ENCODE results near the gene SPNS2.

SPNS2 gene

DNA sequence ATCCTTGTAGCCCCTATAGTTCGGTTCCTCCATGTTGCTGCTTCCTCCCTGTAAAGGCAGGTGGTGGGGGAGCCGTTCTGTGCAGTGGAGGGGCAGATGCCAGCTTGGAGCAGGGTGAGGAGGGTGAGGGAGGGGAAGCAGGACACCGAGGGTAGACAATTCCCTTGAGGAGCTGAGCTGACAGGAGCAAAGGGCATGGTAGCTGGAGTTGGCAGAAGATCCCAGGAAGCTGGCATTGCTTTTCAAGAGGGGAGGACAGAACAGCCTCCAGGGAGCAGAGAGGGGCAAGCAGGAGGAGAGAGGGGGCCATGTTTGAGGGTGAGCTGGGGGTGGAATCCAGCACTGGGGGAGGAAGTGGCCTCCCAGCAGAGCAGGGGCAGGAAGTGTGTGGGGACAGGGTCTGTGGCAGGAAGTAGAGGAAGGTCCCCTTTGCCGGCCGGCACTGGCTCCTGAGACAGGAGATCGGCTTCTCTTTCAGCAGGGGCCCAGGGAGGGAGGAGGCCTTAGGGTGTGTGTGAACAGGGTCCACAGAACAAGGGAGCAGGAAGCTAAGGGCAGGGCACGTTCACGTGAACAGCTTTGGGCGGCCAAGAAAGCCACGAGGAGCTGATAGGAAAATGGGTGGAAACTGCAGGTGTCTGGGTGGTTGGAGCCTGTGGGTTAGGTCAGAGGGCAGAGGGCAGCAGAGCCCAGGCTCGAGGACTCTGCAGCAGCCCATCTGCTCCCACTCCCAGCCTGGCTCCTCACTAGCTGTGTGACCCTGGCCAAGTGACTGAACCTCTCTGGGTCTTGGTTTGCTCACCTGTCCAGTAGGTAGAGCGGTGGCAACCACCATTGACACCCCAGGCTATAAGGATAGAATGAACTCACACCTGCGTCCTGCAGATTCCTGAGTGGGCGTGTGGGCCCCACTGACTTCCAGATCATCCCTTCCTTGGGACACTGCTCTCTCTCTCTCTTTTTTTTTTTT lies 17.5 kb upstream of the SPNS2 start:
- peak; percentile 18 for DNase-seq

DNA sequence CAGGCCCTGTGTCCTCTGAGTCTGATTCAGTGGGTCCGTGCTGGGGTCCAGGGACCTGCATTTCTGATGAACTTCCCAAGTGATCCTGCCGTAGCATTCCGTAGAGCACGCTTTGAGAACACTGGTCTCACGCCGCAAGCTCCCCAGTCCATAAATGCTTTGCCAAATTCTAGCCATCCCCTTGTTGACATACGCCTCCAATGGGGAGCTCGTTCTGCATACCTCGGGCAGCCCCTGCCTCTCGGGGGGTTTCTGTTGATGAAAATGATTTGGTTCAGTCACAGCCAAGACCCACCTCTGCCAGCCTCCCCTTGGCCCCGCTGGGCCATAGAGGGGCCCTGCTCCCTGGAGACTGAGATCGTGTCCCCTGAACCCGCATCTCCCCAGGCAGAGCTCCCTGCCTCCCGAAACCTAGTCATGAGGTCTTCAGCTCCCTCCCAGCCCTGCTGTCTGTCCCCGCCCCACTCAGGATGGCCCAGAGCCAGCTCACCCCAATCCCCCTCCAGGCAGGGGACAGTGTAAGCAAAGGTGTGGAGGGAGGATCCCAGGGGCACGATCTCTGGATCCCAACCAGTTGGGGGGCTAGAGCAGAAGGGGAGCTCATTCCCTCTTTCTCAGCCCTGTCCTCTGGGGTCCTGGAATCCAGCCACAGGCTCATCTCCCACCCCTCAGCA lies 16.2 kb upstream of the SPNS2 start:
- no peak for DNase-seq

DNA sequence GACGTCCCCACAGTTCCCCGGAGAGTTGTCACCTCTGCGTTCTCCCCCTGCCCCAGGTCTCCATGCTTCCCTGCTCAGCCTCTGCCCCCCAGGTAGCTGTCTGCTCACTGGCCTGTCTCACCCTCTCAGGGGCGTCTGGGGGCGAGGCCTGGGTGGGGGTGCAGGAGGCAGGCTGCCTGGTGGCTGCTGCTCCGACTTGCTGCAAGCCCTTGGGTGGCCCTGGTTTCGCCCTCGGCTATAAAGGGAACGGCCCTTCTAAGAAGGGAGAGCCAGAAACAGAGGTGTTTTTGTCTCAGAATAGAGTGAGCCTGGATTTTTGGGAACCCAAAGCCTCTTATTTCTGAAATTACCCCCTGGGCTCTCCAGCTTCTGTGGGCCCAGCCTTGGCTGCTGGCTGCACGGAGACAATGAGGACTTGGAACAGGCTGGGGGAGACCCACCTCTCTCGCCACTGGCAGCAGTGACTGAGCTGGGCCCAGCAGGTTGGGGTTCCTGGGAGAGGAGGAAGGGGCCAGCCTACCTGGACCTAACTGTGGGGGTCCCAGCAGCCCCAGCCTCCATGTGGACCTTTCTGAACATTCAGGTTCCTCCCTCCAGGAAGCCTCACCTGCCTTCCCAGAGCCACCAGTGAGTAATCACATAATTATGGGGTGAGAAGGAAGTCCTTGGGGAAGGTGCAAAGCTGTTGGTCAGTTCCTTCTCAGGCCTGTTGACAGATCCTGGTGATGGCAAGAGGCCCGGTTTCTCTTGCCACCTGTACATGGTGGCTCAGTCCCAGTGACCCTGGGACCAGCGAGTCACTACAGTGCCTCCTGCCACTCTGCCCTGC lies 15.5 kb upstream of the SPNS2 start:
- no peak for DNase-seq

DNA sequence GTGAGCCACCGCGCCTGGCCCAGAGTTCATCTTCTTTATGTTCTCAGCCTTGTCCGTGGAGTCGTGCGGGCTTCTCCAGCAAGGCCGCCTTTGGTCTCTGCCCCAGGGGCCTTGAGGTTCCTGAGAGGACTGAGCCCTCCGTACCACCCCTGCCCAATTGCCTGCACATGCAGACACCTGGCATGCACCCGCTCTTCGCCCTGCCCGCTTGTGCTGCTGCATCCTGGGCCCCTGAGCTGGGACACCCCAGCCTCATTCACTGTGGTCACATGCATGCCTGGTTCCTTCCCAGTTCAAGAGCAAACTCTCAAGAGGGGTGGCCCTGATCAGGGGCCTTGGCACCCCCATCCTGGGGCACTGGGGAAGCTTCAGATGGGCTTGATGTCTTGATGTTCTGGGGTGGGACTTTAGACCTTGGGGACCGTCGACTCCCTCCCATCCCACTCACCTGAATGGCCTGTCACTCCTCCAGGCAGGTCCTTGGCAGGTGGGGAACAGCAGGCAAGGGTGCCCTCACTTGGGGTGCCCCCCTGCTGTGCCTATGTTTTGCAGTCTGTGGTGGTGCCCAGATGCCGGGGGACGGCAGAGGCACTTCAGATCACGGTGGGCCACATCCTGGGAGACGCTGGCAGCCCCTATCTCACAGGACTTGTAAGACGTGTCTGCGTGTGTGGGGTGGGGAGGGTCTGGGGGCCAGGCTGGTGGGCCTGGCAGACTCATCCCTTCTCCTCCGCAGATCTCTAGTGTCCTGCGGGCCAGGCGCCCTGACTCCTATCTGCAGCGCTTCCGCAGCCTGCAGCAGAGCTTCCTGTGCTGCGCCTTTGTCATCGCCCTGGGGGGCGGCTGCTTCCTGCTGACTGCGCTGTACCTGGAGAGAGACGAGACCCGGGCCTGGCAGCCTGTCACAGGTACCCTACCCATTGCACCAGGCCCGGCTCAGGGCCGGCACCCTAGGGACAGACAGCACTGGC lies 12.7 kb upstream of the SPNS2 start:
- DNase-seq, result peak; percentile 36

DNA sequence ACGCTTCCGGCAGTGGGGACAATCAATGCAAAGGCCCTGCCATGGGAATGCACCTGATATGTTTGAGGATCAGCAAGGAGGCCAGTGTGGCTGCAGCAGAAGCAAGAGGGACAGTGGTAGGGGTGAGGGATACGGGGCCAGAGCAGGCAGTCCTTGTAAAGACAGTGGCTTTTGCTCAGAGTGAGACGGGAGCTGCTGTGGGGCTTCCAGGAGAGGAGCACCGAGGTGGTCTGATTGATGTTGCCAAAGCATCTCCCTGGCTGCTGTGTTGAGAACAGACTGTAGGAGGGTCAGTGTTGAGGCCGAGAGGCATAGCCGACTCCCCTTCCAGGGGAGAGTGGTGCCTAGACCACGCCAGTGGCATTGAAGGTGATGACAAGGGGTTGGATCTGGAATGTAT lies 11.4 kb upstream of the SPNS2 start:
- no peak for DNase-seq

DNA sequence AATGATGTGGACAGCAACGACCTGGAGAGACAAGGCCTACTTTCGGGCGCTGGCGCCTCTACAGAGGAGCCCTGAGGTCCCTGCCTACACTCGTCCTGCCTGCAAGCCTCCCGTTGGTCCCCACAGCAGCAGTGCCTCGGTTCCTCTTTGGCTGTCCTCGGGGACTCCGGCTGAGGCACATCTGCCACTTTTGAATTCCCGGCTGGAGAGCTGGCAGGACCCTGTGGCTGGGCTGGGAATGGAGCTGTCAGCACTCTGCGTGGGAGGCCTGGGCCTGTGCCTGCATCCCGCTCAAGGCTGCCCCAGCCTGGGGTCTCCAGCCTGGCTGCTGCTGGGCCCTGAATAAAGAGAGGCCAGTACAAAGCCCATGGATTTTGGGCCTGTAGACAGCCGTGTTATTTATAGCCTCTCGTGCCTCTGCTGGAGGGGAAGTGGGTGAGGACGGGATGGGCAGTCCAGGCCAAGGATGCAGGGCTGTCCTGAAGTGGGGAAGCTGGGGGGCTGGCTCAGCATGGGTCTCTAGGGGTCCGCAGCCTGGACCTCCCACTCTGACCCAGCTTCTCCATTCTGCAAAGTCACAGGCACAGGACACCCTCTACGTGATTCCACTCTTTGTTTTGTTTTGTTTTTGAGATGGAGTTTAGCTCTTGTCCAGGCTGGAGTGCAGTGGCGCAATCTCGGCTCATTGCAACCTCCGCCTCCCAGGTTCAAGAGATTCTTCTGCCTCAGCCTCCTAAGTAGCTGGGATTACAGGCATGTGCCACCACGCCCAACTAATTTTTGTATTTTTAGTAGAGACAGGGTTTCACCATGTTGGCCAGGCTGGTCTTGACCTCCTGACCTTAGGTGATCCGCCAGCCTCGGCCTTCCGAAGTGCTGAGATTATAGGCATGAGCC lies 10.6 kb upstream of the SPNS2 start:
- no peak for DNase-seq

DNA sequence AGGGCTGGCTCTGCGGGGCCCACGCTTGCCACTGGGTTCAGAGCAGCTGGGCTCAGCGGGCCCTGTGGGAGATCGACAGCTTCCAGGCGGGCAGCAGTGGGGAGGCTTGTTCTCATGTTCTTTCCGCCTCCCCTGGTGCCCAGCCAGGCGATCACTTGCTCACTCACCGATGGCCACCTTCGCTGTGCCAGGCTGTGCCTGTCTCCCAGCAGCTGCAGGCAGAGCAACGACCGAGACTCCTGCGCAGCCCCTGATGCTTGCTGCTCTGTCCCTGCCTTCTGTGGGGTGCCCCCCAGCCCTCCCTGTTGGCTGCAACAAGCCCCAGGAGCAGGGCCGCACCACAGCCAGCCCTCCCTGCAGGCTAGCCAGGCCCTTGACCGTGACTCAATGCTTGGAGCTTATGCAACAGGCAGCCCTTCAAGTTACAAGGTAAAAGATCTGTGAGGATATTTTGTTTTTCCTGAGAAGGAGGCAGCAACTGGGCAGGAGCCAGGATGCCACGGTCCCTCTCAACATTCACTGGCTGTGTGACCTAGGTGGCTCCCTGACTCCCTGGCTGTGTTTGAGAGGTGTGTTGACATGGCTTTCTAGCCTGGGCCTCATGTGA lies 9.6 kb upstream of the SPNS2 start:
- DNase-seq, result no peak

DNA sequence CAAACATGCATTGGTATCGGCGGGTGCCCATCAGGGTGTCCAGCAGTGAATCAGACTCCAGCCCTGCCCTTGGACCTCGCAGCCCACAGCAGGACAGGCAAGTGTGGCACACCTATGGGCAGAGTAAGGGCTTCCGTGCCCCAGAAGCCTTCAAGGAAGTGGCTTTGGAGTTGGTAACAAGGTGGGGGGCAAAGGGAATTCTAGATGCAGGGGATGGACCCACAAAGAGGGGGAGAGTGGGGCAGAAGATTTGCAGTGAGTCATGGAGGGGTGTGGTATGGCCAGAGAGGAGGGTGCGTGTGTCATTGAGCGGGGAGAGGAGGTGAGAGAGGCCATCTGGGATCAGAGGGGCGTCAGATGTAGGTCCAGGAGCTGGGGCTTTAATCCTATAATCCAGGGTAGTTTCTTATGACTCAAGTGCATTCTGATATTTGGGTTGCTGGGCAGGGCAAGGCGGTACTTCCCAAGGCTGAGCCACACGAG lies 8.5 kb upstream of the SPNS2 start:
- DNase-seq, result no peak

DNA sequence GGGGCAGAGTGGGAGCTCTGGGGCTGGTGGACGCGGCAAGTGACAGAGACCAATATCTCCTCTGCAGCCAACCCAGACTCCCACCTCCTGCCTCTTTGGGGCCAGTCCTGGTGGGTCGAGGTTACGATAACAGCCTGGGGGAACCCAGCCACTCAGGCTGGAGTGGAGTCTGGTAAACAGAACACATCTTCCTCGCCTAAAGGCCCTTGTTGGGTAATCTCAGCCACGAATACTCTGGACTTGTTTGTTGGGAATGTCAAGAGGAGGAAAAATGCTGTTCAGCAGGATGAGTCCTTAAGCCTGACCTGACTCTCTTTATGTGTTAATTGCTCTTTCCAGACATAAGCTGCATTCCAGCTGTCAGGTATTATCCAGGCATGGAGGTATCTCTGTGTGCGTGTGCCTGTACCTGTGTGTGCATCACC lies 8.0 kb upstream of the SPNS2 start:
- DNase-seq, result no peak

DNA sequence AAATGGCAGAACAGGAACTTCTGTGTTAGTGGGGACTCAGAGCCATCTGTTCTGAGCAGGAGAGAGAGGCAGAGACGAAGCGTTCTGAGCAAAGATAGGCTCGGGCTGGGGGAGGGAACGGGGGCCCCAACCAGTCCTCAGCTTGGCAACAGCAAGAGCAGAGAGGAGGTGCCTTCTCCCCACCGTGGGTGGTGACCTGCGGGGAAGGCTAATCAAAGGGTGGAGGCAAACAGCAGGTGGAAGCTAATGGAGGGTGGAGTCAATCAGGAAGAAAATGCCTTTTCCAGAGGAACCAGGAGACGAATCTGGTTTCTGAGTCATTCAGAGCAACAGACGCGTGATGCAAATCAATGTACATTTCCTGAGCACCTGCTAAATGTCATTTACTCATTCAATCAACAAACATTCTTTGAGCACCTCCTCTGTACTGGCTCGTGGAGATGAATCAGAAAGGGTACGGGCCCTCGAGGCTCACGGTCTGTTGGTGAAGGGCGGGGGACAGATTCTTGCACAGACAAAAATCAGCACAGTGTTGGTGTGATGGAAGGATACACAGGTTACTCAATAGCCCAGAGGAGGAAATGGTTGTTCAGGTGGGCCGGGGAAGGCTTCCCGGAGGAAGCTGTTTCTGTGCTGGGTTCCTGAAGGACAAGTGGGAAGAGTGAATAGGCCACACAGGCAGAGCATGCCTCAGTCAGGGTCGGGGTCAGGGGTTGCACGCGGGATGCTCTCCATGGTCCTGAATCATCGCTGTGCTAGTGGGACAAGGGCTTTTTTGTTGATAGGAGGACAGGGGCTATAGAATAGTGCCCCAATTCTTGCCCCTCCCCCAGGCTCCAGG lies 5.7 kb upstream of the SPNS2 start:
- DNase-seq, result no peak

DNA sequence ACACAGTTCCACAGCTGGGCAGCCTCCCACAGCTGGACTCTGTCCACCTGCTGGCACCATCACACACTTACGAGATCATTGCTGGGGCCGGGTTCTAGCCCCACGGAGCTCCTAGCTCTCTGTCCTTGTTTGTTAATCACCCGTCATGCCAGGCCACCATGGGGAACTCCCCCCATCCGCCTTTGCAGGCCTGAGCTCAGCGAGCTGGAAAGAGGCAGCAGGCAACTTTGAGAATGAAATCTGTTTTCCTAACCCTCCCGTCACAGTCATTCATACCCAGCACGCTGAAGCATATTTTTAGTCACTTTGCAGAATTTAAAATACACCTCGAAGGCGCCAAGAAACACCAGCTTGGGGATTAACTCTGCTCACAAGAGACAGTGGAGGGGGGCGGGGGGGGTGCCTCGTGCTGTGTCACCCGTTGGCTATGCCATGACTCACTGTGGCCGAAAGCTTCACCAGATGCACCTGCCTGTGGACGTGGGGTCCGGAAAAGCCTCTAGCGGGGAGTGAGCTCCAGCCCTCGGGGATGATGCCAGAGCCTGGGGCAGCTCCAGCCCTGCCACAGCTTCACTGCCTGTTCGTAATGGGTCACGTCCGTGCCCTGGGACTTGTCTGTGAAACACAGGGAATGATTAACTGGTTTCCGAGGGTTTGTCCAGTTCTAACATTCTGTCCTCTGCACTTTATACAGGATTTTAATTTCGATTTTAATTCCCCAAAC lies 1.4 kb upstream of the SPNS2 start:
- no peak for DNase-seq

DNA sequence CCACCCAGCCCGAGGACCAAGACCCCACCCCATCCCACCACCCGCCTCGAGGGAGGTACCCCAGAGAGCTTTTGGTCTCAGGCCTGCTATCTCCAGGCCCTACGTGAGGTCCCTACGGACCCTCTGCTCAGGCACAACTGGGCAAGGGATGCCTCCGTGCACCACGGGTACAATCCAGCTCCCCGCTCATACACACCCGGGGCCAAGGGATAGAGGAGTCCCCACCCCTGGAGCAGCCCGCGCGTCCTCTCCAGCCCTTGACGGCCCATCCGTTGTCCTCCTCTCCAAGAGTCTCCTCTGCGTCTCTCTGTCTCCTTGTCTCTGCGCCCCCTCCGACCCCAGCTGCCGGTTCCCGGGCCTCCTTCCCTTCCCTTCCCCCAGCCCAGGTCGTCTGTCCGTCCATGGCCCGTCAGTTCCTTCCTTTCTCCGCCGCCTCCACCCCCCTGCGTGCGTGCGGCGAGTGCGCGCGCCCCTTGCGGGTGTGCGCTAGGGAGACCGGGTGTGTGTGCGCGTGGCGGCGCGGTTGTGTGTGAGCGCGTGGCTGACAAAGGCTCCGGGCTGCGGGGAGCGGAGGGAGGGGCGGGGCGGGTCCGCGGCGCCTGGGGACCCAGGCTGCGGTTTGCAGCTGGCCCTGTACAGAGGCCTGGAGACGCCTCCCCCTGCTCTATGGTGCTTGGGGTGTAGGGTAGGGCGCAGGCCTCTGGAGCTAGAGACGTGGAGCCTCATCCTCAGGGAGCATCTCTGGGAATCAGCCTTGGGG lies 930 bp downstream of the SPNS2 start:
- peak; percentile 25 for DNase-seq

DNA sequence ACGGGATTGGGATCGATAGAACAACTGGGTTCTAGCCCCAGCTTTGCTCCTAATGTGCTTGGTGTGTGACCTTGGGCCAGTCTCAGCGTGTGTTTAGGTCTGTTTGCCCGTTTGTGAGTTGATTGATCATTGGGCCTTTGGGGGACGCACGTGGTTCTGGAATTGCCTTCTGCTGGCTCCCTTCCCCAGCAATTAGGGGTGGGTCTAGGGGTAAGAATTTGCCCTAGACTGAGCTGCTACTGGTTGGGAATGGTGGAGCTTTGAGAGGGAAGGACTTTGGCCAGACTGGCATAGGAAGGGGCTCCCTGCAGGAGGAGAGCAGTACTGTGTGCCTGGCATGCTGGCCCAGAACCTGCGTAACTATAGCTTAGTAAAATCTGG lies 1.5 kb downstream of the SPNS2 start:
- DNase-seq, result no peak

DNA sequence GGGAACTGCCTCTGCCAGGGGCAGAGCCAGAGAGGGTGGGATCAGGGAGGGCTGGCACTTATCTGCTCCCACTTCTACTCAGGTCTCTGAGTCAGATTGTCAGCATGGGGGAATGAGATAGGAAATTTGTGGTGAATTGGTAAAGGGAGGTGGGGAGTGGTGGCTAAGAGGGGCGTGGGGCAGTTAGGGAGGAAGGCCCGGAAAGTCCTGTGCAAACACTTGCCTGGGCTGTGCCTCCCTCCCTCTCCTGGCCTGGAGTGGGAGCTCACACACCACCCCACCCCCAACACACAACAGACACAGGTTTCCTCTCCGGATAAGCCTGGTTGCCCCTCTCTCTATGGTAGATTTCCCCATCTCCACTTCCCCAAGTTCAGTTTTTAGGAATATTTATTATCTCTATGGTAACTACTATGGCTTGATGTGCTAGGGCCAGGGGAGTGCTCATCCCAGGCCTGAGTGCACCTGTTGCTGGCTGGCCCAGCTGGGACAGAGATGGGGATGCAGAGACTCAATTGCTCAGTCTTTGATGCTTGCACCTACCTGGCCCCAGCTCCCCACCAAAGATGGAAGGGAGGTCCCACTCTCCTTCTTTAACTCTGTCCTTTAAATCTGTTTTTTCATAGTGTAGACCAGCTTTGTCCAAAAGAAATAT lies 2.7 kb downstream of the SPNS2 start:
- no peak for DNase-seq

DNA sequence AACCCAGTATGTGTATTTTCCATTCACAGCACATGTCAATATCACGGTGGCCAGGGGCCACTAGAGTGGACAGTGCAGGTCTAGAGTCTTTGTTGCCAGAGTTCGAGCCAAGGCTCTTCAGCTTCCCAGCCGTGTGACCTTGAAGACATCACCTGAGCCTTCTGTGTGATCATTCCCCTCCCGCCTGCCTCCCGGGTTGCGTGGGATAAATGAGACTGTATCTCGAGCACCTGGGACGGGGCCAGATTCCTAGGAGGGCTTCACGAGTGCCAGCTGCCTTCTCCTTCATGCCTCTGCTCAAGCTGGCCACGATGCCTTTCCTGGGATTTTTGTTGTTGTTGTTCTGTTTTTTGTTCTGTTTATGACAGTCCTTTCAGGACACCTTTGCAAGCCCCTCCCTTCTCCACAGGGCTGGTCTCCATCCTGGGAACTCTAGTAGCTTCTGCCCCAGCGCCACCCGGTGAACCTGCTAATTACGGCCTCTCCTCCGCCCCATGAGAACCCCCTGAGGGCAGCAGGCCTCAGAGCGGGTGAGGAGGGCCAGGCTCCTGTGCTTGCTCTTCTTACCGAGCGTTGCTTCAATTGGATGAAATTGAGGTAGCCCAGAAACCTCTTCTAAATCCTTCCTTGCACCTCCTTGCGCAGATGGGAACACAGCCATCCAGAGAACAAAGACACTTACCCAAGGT lies 3.9 kb downstream of the SPNS2 start:
- no peak for DNase-seq

DNA sequence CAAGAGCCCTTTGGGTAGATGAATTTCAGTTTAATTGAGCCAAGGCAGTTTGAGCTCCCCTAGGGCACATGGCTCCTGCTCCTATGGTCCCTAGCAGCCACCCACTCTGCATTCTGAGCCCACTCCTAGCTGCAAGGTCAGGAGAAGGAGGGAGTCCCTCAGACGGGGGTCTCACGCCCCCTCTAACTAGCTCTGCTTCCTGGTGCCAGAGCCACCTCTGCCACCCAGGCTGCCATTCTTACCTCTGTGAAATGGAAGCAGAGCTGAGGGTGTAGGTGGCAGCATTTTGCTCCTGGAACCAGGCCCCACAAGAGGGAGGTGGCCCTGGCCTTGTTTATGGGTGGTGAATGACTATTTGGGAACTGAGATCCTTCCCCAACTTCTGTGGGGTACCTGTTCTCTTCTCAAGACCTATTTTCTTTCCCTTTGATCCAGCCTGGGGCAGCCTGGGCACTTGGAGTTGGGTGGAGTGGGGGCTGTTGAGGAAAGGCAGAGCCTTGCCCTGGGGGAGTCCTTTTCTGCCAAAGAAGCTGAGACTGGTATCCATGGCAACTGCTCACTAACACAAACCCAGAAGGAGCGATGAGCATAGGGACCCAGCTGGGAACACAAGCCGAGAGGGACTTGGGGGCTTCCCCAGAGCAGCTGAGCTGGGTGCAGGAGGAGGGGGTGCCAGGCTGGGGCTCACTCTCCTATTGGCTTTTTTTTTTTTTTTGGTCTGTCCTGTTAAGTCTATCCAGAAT lies 4.8 kb downstream of the SPNS2 start:
- no peak for DNase-seq

Data from central memory CD4-positive, alpha-beta T cell (primary cell).